ENCODE data around the gene TMCC3.

DNA sequence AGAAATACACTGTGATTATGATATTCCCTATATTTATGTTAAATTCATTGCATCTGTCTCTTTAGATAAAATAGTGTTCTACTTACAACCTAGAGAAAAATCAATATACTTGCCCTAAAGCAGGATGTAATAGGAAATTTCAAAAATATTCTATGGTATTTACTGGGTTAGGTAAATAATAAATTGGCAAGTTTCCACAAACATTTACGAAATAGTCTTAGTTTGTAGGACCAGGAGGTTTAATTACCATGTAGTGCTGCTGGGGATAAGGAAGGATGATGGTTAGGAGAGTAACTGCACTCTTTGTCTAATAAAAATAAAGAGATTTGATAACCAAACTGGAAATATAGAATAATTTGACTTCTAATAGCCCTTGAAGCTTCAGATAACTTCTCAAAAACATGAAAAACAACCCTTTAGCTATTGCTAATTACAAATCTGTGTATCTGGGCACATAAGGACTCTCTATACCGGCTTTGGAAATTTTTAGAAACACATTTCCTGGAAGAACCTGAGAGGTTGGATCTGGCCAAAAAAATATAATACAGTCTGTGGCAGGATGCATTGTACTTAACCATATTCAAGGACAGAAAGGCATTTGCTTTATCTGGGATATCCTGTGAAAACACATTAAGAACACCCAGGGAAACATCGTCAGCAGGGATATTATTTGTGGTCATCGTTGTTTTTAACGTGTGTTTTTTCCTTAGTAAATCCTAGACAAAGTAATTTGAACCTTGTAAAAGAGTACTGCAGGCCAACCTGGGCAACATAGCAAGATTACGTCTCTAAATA, 36.7 kb upstream of the TMCC3 start:
- TF ChIP-seq YY1 (IDR thresholded peaks at IDR 0.05; ENCODE audit: insufficient read depth, insufficient read length) (no peak), ZNF274 (IDR thresholded peaks at IDR 0.05; ENCODE audit: low read depth, low read length) (no peak)

All from NT2/D1 (cell line).